HG03457 (cell line): ENCODE results near the gene GRB10.

Experiments used
- ATAC-seq: cut with Tn5 transposase; IDR thresholded peaks from one replicate; pipeline ENCODE4 v1.9.1; 2021; ENCODE audit warnings: moderate number of reproducible peaks; ENCODE audit not compliant: unreplicated experiment

GRB10 gene

GRCh38 chr7:50782375-50783208, at the start of gene GRB10:
TSS of gene GRB10 (minus strand) at chr7:50782896. CDS start at chr7:50732322, 50,574 bp downstream.
- no peak for ATAC-seq

DNA sequence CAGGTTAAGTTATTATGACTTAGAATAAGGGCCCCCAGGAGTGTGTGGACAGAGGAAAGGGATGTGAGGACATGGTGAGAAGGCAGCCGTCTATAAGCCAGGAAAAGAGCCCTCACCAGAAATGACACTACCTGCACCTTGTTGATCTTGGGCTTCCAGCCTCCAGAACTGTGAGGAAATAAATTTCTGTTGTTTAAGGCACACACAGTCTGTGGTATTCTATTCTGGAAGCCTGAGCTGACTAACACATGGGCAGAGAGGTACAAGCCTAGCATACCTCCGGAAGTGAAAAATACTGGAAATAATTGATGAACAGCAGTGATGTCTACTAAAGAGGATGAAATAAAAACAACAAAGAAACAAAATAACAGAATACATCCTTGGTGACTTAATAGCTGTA, 46.1 kb upstream of the GRB10 start:
- ATAC-seq = no peak

GRCh38 chr7:50828116-50828515, 45.4 kb upstream of the GRB10 start:
- no peak for ATAC-seq

DNA sequence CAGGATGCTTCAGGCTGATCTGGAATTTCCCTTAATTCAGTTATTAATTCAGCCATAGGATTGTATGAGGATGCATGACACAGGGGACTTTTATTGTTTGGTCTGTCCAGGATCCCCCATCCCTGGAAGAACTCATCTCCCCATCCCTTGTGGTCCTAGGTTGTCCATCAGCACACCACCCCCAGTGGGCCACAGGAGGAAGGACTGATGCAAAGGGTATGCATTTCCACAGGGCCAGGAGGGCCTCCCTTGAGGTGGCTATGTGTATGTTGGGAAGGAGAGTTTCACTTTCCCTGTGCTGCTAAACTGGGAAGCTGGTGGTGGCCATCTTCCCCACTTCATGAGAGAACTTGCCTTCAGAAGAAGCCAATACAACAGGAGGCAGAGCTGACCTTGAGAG, 44.6 kb upstream of the GRB10 start:
- no peak for ATAC-seq

DNA sequence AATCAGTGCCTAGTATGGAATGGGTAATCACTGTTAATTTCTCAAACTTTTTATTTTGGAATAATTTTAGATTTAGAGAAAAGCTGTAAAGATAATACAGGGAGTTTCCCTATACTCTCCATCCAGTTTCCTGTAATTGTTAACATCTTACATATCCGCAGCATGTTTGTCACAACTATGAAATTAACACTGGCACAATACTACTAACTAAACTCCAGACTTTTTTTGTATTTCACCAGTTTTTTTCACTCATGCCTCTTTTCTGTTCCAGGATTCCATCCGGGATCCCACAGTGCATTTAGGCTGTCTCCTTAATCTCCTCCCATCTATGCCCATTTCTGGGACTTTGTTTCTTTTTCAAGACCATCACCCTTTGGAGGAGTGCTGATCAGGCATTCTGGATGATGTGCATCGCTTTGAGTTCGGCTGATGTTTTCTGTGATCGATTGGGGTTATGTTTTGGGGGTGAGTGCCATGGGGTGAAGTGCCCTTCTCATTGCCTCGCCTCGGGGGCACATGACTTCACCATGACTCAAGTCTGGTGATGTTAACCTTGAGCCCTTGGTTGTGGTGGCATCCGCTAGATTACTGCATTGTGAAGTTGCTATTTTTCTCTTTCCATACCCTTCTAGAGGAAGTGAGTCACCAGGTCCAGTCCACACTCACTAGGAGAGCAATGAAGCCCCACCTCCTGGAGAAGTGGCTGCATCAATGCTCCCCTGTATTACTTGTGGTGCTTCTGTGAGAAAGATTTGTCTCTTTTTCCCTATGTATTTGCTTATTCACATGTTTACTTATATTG, 43.9 kb upstream of the GRB10 start:
- ATAC-seq = no peak

GRCh38 chr7:50825465-50825864, 42.8 kb upstream of the GRB10 start:
- no peak for ATAC-seq

- ATAC-seq = no peak
Measured at GRCh38 chr7:50824882-50825281, 42.2 kb upstream of the GRB10 start.

- no peak for ATAC-seq
Measured at GRCh38 chr7:50822706-50823105, 40.0 kb upstream of the GRB10 start.

- ATAC-seq = no peak
Measured at GRCh38 chr7:50822110-50822509, 39.4 kb upstream of the GRB10 start.

DNA sequence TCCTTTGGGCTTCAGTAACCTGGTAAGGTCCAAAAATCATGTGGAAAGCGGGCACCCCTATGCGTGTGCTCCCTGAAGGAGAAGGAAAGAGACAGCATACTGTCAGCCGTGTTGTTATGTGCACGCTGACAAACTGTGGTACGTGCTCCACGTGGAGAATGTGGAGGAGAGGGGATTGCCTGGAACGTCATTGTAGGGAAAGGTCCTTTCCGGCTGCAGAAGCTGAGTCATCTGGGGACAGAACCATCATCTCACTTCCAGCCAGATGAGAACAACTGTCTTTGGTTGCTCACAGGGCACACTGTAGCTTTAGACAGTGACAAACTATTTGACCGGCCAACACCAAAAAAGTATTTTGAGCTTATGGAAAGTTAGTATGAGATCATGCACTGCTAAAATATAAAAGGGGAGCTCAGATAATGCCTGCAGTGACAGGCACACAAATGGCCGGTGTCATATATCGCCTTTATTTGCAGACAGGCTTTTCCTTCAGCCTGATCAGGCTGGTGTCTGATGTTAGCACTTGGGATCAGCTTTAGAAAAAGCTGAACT, 38.8 kb upstream of the GRB10 start:
- ATAC-seq = no peak

GRCh38 chr7:50818324-50818723, 35.6 kb upstream of the GRB10 start:
- no peak for ATAC-seq

DNA sequence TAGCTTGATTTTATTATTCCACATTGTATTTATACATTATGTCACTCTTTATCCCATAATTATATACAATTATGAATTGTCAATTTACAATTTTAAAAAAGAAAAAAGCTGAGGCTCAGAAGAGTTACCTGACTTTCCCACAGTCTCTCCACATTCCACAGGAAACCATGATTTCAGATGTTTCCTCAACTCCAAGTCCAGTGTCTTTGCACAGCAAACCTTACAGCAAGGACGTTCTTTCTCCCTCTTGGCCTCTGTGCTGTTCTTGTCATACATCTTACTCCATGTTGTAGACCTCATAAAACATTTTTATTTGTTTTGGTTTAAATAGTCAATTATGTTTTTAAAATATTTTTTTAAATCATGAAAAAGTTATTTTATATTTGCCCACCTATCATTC, 34.9 kb upstream of the GRB10 start:
- no peak for ATAC-seq

DNA sequence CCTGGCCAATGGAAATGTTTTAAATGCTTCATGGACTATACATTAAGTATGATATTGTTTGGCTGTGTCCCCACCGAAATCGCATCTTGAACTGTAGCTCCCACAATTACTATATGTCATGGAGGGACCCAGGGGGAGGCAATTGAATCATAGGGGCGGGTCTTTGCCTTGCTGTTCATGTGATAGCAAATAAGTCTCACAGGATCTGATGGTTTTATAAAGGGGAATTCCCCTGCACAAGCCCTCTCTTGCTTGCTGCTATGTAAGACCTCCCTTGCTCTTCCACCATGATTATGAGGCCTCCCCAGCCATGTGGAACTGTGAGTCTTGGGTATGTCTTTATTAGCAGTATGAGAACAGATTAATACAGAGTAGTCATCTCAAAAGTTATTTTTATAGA, 32.4 kb upstream of the GRB10 start:
- no peak for ATAC-seq

DNA sequence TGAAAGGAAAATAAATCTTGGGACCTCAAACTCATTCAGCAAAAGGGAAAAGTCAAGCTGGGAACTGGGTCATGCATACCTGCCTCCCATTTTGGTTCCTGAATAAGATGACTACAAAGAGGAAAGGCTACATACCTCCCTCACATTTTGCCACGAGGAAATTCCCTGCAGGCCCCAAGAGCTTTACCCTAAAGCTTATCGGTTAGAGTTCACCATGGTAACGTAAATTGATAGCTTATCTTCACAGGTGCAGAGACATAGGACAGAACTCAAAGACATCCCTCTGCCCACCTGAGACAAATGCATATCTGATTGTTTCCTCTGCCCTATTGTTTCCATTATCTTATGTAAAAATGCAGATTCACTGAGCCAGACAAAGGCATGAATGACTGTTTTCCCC, 31.5 kb upstream of the GRB10 start:
- no peak for ATAC-seq

GRCh38 chr7:50812841-50813475, 30.3 kb upstream of the GRB10 start:
- no peak for ATAC-seq

DNA sequence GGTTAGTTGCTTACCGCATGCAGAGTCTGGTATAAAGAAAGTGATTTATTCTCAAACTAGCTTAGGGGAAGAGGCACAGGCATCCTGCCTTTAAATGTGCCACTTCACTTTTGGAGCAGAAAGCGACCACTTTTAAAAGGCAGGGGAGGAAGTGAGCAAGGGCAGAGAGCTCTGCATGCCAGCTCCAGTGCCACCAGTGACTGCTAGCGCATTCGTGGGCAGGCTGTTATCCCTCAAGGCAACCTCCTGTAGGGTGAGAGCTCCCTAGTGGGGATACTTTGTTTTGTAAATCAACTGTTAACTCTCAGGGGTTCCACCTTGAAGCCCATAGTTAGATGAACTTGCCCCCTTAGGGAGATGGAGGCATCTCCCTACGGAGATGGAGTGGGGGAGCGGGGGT, 29.4 kb upstream of the GRB10 start:
- ATAC-seq = no peak

GRCh38 chr7:50808282-50808888, 25.7 kb upstream of the GRB10 start:
- no peak for ATAC-seq

DNA sequence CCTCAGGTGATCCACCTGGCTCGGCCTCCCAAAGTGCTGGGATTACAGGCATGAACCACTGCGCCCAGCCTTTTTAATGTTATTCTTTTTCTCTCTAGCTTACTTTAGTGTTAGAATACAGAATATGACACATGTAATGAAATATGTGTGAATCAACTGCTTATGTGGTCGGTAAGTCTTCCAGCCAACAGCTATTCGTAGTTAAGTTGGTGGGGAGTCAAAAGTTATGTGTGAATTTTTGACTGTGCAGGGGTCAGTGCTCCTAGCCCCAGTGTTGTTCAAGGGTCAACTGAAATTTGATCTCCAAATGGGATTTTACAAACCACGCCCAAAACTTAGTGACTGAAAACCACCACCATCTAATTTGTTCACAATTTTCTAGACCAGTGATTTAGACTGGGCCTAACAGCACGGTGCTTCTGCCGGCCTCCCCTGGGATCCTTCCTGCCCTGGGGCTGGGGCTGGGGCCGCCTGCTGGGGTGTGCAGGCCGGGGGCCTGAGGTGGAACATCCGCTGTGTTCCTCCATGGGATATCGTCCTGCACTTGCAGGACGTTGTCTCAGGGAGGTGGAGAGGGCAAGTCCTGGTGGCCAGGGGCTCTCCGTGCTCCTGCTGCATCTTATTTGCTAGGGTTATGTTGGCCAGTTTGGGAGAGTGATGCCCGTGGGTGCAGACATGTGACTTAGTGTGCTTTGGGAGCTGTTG, 24.5 kb upstream of the GRB10 start:
- no peak for ATAC-seq

GRCh38 chr7:50806143-50806542, 23.4 kb upstream of the GRB10 start:
- ATAC-seq = no peak

DNA sequence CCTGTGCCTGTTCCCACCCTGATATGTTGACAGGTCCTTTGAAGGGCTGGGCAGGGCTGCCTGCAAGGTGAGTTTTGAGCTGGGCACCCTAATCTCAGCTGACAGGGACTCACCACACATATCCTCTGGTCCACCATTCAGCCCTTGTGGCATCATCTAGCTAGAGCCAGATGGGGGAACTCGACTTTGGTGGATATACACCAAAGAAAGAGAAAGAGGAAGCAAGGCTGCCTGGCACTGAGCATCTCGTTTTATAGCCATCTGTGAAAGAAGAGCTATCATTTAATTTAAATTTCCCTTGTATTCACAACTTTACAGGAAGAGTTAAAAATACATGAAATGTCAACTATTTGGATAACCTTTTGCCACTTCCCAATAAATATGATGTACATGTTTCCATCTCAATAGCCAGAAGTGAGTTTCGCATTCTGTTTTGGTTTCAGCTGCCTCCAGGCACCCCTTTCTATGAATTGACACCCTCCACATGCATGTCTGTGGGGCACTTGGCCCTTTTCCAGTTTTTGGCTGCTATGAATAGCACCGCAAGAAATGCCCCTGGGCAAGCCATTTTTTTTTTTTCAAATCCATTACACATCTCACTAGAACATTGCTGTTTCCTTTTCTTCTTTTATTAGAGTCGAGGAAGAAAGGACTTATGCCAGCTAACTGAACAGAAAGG, 22.9 kb upstream of the GRB10 start:
- no peak for ATAC-seq
